PC-9 (cell line): ENCODE data around the gene OOSP4A. TPM values are rescaled to one million over a fixed set of nuclear protein-coding genes. Genes with fewer than 3 reads are reported as not detected.

Experiments used
- BruUV-seq: library from RNA; stranded (reverse); fragments of 400-500 nt; replicated peaks from 2 replicates; lab custom pipeline; 2021; lab: Mats Ljungman, UMichigan
- CTCF ChIA-PET: fragments of 300-600 bp; sonication (Branson Sonifier 250); formaldehyde crosslinking; loops from one replicate; lab custom pipeline; 2022; ENCODE audit warnings: antibody characterized with exemption; lab: Charles Lee
- POLR2A ChIA-PET: fragments of 300-600 bp; sonication (Branson Sonifier 250); formaldehyde crosslinking; loops from one replicate; lab custom pipeline; 2022; ENCODE audit warnings: antibody characterized with exemption; ENCODE audit not compliant: unreplicated experiment; lab: Charles Lee
- DNase-seq, 2 experiments: peaks; one replicate each; pipeline versions ENCODE4 v3.0.0 to v3.0.0-alpha.2; 2015 to 2022; ENCODE audit warnings: mixed read lengths in 1 of 2
- H2AFZ ChIP-seq: fragments of 200-600 bp; sonication (generic); 2 replicates; pipeline ENCODE4 v1.8.1; 2017; ENCODE audit warnings: antibody characterized with exemption
- H3F3A ChIP-seq: fragments of 200-600 bp; sonication (generic); 2 replicates; pipeline ENCODE4 v1.8.1; 2017; ENCODE audit warnings: antibody characterized with exemption, mild to moderate bottlenecking, low read depth; ENCODE audit not compliant: insufficient read depth
- H3K27ac ChIP-seq: fragments of 200-600 bp; sonication (generic); 2 replicates; pipeline ENCODE4 v1.6.1; 2016; ENCODE audit warnings: mixed run types
- H3K27me3 ChIP-seq: fragments of 200-600 bp; sonication (generic); 2 replicates; pipeline ENCODE4 v1.6.1; 2016; ENCODE audit warnings: low read depth, mixed run types; ENCODE audit not compliant: insufficient read depth
- H3K36me3 ChIP-seq: fragments of 200-600 bp; sonication (generic); 2 replicates; pipeline ENCODE4 v1.6.1; 2016; ENCODE audit warnings: low read depth, mixed run types
- H3K4me1 ChIP-seq: fragments of 200-600 bp; sonication (generic); replicated peaks from 2 replicates; pipeline ENCODE4 v1.6.1; 2016; ENCODE audit warnings: mixed run types; ENCODE audit not compliant: insufficient read depth
- H3K4me2 ChIP-seq: fragments of 200-600 bp; sonication (generic); 2 replicates; pipeline ENCODE4 v1.6.1; 2017; ENCODE audit warnings: mixed run types
- H3K4me3 ChIP-seq: fragments of 200-600 bp; sonication (generic); 2 replicates; pipeline ENCODE4 v1.6.1; 2016; ENCODE audit warnings: mixed run types
- H3K79me2 ChIP-seq: fragments of 200-600 bp; sonication (generic); 2 replicates; pipeline ENCODE4 v1.6.1; 2017; ENCODE audit warnings: low read depth, mixed run types
- H3K9me2 ChIP-seq: fragments of 200-600 bp; sonication (generic); 2 replicates; pipeline ENCODE4 v1.8.1; 2017; ENCODE audit warnings: mild to moderate bottlenecking; ENCODE audit not compliant: insufficient read depth
- H3K9me3 ChIP-seq: fragments of 200-600 bp; sonication (generic); 2 replicates; pipeline ENCODE4 v1.8.1; 2016; ENCODE audit warnings: low read depth; ENCODE audit not compliant: insufficient read depth
- H4K20me1 ChIP-seq: fragments of 200-600 bp; sonication (generic); 2 replicates; pipeline ENCODE4 v1.8.1; 2017; ENCODE audit not compliant: insufficient read depth
- CTCF ChIP-seq: fragments of 200-600 bp; sonication (generic); conservative IDR thresholded peaks from 2 replicates; pipeline ENCODE4 v1.6.1; 2017; ENCODE audit warnings: mixed run types, antibody characterized with exemption, mild to moderate bottlenecking, moderate library complexity
- EZH2 ChIP-seq: fragments of 200-600 bp; sonication (generic); IDR thresholded peaks from 2 replicates; pipeline ENCODE4 v1.8.0; 2017; ENCODE audit warnings: antibody characterized with exemption, low read depth
- intact Hi-C: fragments of 100-400 bp; cut with micrococcal nuclease; formaldehyde crosslinking; loops from one replicate; pipeline ENCODE4 v1.10.0; 2022; ENCODE audit not compliant: unreplicated experiment
- total RNA-seq: library from RNA; stranded (reverse); gene quantifications from 2 replicates; pipeline ENCODE4 v1.2.3, GENCODE V29; 2021

OOSP4A gene
- total RNA-seq, 1 experiment from 2014 or later: not detected

- Histone ChIP-seq H3K27ac (no peak overlapping the region), H3K4me2 (no peak overlapping the region), H3K27me3 (no peaks in the 10 kb centered on the region), H3K4me3 (no peak overlapping the region), H3K79me2 (no peaks in the 10 kb centered on the region), H3K9me3 (no peaks in the 10 kb centered on the region), H3K4me1 (no peaks in the 10 kb centered on the region), H4K20me1 (no peaks in the 10 kb centered on the region; the same call in 1 of the 2 replicates), H3F3A (no peaks in the 10 kb centered on the region), H2AFZ (no peak overlapping the region), H3K9me2 (no peaks in the 10 kb centered on the region), H3K36me3 (no peaks in the 10 kb centered on the region)
- ChIA-PET CTCF (no interaction called here), POLR2A (no interaction called here)
- no TSS peak for BruUV-seq
- intact Hi-C loops: no loop called here
- no peak for DNase-seq
- TF ChIP-seq EZH2 (no peak), CTCF (no peak)
These were observed 39.9 kb downstream of the OOSP4A start for GRCh38 chr11:60003729-60004128.

- H3K27me3 ChIP-seq: no peaks in the 10 kb centered on the region
- no peaks in the 10 kb centered on the region for H3K9me2 ChIP-seq
- intact Hi-C loops: no loop called here
- H3F3A ChIP-seq: no peaks in the 10 kb centered on the region
- no peak overlapping the region for H3K4me2 ChIP-seq
- no peak for DNase-seq
- H3K4me3 ChIP-seq: no peak overlapping the region
- no peaks in the 10 kb centered on the region for H3K36me3 ChIP-seq
- no peaks in the 10 kb centered on the region for H3K4me1 ChIP-seq
- H3K27ac ChIP-seq: no peak overlapping the region
- ChIA-PET CTCF (no interaction called here), POLR2A (no interaction called here)
- no peaks in the 10 kb centered on the region for H3K79me2 ChIP-seq
- no peak overlapping the region for H2AFZ ChIP-seq
- no TSS peak for BruUV-seq
- TF ChIP-seq EZH2 (no peak), CTCF (no peak)
- H3K9me3 ChIP-seq: no peaks in the 10 kb centered on the region
- no peaks in the 10 kb centered on the region for H4K20me1 ChIP-seq
These were observed 41.5 kb downstream of the OOSP4A start for GRCh38 chr11:60005360-60005759.

GRCh38 chr11:60016881-60017280, 53.0 kb downstream of the OOSP4A start, which contains the start of gene OOSP4B:
Gene OOSP4B (plus strand): TSS chr11:60017181.
- H2AFZ ChIP-seq: no peak within 1 kb of the TSS
- H3K4me1 ChIP-seq: no peaks in the 10 kb centered on the region
- H3K9me2 ChIP-seq: no peaks in the 10 kb centered on the region

More at GRCh38 chr11:60016881-60017280, 53.0 kb downstream of the OOSP4A start, which contains the start of gene OOSP4B:
- H4K20me1 ChIP-seq: no peaks in the 10 kb centered on the region
- no peak for DNase-seq
- H3K4me2 ChIP-seq: no peak within 1 kb of the TSS
- no peaks in the 10 kb centered on the region for H3K9me3 ChIP-seq
- H3K4me3 ChIP-seq: no peak within 1 kb of the TSS
- H3K27me3 ChIP-seq: peaks cover 20% of the 10 kb centered on the region; the same call in 1 of the 2 replicates
- TF ChIP-seq EZH2 (no peak), CTCF (no peak)
- BruUV-seq: no TSS peak
- intact Hi-C loops: no loop called here
- ChIA-PET POLR2A (interaction anchor here (0.7 kb wide), 1 partner anchor 674 kb away, joined by 6 read pairs; no protein-coding TSS in a partner anchor), CTCF (no interaction called here)
- H3K79me2 ChIP-seq: no peaks in the 10 kb centered on the region
- no peak within 1 kb of the TSS for H3K27ac ChIP-seq
- no peaks in the 10 kb centered on the region for H3K36me3 ChIP-seq
- H3F3A ChIP-seq: no peaks in the 10 kb centered on the region
